ENCODE results near the gene ZDHHC24.
"Not testable (repeated sequence)": the region's sequence is repeated elsewhere in the genome, so short reads cannot be mapped to it uniquely, and the experiment has no call there.

The ZDHHC24 gene, protein sequence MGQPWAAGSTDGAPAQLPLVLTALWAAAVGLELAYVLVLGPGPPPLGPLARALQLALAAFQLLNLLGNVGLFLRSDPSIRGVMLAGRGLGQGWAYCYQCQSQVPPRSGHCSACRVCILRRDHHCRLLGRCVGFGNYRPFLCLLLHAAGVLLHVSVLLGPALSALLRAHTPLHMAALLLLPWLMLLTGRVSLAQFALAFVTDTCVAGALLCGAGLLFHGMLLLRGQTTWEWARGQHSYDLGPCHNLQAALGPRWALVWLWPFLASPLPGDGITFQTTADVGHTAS

DNA sequence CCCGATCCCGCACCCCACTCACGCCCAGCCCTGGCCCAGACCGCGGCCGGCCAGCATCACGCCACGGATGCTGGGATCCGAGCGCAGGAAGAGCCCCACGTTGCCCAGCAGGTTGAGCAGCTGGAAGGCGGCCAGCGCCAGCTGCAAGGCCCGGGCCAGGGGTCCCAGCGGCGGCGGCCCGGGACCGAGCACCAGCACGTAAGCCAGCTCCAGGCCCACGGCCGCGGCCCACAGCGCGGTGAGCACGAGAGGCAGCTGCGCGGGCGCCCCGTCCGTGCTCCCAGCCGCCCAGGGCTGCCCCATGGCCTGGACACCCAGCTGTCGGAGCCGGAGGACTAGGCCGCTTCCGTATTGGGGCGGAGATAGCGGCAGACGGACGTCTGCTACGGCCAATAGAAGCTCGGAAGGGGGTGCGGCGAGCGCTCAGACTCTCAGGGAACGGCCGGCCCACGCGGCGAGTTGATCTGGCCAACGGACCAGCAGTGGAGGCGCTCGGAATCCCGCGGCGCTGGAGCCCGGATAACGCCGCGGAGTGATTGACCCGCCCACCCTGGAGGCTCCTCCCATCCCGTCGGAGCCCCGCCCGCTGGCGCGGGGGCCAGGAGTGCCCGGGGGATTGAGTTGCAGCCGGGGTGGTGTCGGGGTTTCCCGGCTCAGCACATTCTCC, at the start of gene ZDHHC24:
Gene ZDHHC24, minus strand, starts transcription at position 348 of the 667 bp plus-strand sequence. Its CDS starts 45 bp downstream, at position 303.
- peak; percentile 96 for DNase-seq

DNA sequence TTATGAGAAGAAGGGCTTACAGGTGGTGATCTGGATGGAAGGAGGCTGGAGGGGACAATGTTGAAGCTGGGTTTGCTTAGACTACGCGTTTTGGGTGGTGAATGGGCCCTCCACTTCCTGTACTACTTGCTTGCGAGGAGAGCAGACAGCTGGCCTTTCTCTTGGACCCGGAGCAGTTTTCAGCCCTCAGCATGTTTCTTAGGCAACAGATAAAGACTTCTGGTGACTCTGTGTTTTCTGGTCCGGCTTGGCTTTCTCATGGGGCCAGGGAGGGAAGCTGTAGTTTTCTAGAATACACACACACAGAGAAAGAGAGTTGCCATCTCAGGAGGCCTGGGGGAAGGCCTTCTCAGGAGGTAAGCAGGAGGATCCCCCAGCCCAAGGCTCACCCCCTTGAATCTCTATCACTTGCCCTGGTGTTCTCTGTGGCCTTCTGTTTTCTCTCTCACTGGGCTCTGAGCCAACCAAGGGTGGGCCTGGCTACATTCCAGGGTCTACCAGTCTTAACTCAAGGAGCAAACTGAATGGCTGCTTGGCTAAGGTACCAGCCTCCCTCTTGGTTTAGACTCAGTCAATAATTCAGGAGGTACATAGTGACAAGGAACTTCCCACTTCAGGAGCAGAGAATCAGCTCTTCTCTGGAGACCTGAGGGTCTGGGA, 49.5 kb upstream of the ZDHHC24 start:
- DNase-seq = no peak

- no peak for DNase-seq
Observed at GRCh38 chr11:66593650-66594049, 47.8 kb upstream of the ZDHHC24 start.

DNA sequence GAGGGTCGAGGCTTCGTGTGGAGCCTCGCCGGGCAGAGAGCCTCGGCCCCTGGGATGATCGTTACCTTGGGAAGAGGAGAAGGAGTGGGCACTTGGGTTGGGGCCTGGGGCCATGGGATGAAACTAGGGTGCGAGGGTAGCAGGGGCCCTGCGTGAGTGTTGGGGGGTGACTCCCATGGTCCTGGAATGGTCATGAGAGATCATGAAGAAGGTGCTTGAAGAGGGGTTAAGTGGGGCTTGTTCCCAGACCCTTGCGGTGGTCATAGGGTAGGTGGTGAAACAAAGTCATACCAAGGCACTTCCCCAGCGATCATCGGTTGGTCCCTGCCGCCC, 47.4 kb upstream of the ZDHHC24 start:
- no peak for DNase-seq

GRCh38 chr11:66592457-66593302, 46.8 kb upstream of the ZDHHC24 start, which contains the start of the genes CCDC87 and CCS:
Gene CCDC87, minus strand, starts transcription at chr11:66593063. Its CDS starts 48 bp downstream, at chr11:66593015.
Gene CCS, plus strand, starts transcription at chr11:66593185. Its CDS starts 77 bp downstream, at chr11:66593262.
- peak; percentile 99 for DNase-seq

- DNase-seq = no peak
Observed at GRCh38 chr11:66591175-66591574, 45.3 kb upstream of the ZDHHC24 start.

DNA sequence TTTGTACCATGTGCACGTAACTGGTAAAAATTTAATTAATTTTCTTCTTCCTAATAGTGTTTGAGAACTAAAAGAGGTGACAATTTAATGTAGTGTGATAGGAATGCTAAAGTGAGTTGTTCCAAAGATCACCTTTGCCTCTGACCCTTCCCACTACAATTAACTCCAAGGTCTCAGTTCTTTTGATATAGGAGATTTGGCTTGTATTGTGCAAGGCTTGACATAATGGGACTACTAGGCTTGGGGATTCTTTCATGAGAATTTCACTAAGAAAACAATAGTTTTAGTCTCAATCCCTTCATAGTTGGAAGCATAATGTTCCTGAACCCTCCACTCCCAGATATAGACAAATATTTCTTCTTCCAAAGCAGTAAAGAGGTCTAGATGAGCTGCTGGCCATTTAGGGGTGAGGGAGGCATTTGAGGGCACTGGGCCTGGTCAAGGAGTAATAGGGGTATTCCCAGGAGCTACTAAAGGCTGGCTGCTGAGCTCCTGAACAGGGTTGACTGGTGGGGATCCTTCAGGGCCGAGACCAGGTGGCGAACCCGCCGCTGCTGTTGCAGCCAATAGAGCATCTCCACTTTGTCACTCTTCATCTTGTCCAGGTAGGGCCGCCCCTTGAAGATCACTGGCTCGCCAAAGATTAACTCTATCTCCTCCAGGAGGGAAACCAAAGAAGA, 44.3 kb upstream of the ZDHHC24 start:
- no peak for DNase-seq

DNA sequence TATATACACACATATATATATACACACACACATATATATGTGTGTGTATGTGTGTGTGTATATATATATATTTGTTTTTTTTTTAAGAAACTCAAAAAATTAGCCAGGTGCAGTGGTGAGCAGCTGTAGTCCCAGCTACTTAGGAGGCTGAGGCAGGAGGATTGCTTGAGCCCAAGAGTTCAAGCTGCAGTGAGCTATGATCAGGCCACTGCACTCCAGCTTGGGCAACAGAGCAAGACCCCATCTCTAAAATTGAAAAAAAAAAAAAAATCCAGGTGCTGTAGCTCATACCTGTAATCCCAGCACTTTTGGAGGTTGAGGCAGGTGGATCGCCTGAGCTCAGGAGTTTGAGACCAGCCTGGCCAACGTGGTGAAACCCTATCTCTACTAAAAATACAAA, 43.5 kb upstream of the ZDHHC24 start:
- not testable (repeated sequence) for DNase-seq

- DNase-seq = no peak
Observed at GRCh38 chr11:66586136-66586535, 40.3 kb upstream of the ZDHHC24 start.

GRCh38 chr11:66585447-66585846, 39.6 kb upstream of the ZDHHC24 start:
- not testable (repeated sequence) for DNase-seq

DNA sequence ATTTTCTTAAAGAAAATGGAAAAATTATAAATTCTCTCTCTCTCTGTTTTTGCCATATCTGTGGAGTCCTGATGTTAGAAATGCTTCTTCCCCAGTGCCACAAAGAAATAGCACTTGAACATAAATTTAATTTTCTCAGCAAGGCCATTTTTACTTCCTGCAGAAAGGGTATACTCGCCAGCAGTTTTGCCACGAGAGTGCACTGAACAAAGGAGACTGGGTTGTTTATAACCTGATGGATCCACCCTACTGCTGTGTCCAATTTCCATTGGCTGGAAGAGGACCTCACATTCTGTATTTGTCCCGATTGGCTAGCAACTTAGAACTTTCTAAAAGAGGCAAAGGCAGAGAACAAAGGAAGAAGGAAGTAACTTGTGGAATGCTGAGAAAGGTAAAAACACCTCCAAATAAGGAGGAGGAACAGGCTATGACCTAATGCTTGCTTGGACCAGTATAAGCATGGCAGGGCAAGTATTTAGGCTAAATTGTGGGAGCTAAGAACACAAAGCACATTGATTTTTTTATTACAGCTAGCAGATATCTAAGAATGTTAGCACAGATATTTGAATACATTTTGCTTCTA, 36.8 kb upstream of the ZDHHC24 start:
- not testable (repeated sequence) for DNase-seq

- no peak for DNase-seq
Observed at GRCh38 chr11:66581261-66581660, 35.4 kb upstream of the ZDHHC24 start.

GRCh38 chr11:66580803-66581202, 35.0 kb upstream of the ZDHHC24 start:
- no peak for DNase-seq

GRCh38 chr11:66579017-66579606, 33.3 kb upstream of the ZDHHC24 start:
- peak; percentile 75 for DNase-seq

- DNase-seq = no peak
Observed at GRCh38 chr11:66570850-66571180, 25.0 kb upstream of the ZDHHC24 start.

DNA sequence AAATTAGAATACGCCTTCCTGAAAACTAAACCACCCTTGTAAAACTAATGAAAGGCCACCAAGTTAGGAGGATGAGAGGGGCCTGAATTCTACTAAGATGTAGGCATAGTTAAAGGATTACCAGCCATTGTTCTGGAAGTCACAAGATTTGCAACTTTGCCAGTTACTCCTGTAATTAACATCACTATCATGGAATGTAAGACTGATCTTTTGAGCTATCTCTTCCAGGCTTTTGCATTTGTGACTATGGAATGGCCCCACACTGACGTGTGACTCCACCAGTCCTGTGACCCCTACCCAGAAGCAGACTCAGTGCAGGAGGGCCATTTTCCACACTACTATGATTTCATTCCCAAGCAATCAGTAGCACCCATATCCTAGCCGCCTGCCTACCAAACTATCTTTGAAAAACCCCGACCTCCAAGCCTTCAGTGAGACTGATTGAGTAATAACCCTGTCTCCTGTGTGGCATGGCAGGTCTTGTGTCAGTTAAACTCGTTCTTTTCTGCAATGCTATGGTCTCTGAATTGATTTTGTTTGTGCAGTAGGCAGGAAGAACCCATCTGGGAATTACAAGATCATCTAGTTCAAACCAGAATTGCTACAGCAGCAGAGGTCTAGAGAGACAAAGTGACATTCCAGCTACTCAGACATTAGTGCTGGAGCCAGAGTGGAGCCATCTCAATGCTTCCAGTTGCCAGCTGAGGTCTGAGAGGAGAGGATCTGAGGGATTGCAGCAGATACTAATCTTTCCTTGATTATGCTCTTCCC, 24.4 kb upstream of the ZDHHC24 start:
- DNase-seq = no peak

DNA sequence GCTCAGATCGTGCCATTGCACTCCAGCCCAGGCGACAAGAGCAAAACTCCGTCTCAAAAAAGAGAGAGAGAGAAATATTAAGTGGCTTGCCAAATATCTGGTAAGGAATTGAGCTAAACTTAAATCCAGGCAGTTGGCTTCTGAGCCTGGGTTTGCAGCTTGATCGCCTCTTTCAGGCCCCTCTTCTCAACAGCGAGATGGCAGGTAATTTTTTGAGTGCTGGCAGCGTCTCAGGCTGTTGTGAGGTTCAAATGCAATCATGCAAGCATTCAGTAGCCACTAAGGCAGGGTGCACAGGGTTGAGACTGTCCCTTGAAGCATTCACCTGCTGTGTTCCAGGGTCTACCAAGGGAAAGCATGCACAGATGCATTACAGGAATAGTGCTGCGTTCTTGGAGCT, 23.2 kb upstream of the ZDHHC24 start:
- DNase-seq = no peak

DNA sequence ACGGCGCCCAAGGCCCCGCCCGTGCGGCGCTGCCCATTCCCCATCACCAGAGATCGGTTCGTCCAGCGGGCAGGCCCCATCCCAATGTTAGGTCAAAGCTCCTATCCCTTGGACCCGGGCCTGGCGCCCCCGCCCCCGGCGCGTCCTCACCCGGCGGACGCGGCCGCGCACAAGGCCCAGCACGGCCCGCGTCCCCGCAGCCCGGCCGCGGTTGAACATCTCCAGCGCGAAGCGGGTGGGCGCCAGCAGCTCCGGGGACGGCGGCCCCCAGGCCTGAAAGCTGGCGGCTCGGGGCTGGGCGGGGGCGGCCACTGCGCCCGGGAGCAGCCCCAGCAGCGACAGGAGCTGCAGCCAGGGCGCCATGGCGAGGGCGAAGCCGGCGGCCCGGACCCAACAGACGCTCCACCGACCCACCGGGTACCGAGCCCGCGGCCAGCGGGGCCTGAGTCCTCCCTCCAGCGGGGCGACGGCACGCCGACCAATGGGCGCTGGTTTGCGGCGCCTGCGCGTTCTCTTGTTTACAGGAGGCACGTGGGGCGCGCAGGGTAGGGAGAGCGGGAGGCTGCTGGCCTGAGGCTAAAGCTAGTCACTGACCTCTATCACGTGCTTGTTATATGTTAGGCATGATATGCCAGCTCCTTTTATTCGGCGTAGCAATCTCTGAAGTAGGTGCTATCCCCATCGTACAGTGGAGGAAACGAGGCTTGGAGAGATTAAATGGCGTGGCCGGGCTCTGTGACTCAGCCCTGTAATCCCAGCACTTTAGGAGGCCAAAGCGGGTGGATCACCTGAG, 22.5 kb upstream of the ZDHHC24 start, which contains the start of gene CTSF:
Gene CTSF, minus strand, starts transcription at position 483 of the 793 bp plus-strand sequence. Its CDS starts 120 bp downstream, at position 363.
- DNase-seq = peak; percentile 74

DNA sequence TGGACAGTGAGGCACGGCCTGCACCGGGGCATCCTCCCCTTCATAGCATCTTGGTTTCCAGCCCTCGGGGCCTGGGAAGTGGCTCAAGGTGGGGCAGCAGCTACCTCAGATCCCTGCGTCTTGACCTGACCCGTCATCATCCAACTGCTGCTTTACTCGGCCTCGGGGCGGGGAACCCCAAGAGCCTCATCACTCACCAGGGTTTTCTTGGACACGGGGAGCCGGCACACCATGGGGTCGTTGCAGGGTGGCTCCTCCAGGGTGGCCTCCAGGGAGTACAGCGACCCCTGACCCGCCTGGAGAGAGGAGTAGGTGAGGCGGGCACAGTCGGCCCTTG, 21.9 kb upstream of the ZDHHC24 start:
- DNase-seq = no peak

DNA sequence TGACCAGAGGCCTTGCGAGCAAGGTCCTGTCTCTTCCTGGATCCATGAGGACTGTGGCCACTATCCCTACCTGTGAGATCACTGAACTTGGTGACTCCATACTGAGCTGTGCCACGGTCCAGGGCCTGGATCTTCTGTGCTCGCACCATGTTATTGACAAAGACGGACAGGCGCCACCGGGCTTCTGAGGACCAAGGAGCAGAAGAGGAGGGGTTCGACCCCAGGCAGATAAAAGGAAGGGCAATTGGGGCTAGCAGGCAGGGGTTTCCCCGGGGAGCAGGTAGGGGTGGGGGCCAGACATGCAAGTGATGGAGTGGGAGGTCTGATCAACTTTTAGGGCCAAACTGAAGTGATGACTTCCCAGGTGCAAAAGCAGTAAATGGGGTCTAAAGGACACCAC, 20.4 kb upstream of the ZDHHC24 start:
- no peak for DNase-seq

All from activated CD4-positive, alpha-beta T cell treated with anti-CD3 and anti-CD28 coated beads, Interleukin-2, Interleukin-6, amounts not matched to agents 100 ng/mL and 50 ng/mL, durations not matched to agents 16 hours and 8 hours (primary cell).